ENCODE measurements around the gene ADK.

- TF ChIP-seq CTCF (conservative IDR thresholded peaks at IDR 0.05 in 1 of 2, IDR thresholded peaks at IDR 0.05 in 1 of 2; ENCODE audit: low read depth in 1 of 2, low read length in 2 of 2) (no peak), EZH2 (IDR thresholded peaks at IDR 0.05; ENCODE audit: low read length, missing control alignments) (no peak)
Measured at GRCh38 chr10:74602576-74602975, 451.6 kb downstream of the ADK start.

Measured in fibroblast of lung (primary cell).